ENCODE results near the gene DNAJA1.

DNA sequence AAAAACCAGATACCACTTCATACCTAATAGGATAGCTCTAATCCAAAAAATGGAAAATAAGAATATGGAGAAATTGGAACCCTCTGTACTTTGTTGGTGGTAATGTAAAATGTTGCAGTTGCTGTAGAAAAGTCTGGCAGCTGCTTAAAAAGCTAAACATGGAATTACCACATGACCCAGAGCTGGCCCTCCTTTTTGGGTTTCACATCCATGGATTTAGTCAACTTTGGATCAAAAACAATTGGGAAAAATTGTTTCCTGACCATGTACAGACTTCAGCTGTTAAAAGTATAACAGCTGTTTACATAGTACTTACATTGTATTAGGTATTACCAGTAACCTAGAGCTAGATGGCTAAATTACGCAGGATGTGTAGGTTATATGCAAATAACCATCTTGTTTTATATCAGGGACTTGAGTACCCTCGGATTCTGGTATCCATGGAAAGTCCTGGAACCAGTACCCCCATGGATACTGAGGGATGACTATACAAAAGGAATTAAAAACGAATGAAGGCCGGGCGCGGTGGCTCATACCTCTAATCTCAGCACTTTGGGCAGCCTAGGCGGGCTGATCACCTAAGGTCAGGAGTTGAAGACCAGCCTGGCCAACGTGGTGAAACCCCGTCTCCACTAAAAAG is 15.8 kb downstream of the DNAJA1 start:
- TF ChIP-seq, protein P1, sequence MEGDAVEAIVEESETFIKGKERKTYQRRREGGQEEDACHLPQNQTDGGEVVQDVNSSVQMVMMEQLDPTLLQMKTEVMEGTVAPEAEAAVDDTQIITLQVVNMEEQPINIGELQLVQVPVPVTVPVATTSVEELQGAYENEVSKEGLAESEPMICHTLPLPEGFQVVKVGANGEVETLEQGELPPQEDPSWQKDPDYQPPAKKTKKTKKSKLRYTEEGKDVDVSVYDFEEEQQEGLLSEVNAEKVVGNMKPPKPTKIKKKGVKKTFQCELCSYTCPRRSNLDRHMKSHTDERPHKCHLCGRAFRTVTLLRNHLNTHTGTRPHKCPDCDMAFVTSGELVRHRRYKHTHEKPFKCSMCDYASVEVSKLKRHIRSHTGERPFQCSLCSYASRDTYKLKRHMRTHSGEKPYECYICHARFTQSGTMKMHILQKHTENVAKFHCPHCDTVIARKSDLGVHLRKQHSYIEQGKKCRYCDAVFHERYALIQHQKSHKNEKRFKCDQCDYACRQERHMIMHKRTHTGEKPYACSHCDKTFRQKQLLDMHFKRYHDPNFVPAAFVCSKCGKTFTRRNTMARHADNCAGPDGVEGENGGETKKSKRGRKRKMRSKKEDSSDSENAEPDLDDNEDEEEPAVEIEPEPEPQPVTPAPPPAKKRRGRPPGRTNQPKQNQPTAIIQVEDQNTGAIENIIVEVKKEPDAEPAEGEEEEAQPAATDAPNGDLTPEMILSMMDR (IDR thresholded peaks at IDR 0.05) = no peak
- no peak for TF ChIP-seq POLR2A (IDR thresholded peaks at IDR 0.05)

Data from lower leg skin (tissue), 3 donors.